Measurements from ENCODE around the gene SEMA3F. TPM values are rescaled to one million over a fixed set of nuclear protein-coding genes. Genes with fewer than 3 reads are reported as not detected.

Gene SEMA3F
- total and polyA plus RNA-seq, 10 of the 15 experiments (the other 5 are each of a cell fraction or from before 2014, with no cell fraction given): 0.08 to 0.28 (median 0.12) TPM; not detected in 6

DNA sequence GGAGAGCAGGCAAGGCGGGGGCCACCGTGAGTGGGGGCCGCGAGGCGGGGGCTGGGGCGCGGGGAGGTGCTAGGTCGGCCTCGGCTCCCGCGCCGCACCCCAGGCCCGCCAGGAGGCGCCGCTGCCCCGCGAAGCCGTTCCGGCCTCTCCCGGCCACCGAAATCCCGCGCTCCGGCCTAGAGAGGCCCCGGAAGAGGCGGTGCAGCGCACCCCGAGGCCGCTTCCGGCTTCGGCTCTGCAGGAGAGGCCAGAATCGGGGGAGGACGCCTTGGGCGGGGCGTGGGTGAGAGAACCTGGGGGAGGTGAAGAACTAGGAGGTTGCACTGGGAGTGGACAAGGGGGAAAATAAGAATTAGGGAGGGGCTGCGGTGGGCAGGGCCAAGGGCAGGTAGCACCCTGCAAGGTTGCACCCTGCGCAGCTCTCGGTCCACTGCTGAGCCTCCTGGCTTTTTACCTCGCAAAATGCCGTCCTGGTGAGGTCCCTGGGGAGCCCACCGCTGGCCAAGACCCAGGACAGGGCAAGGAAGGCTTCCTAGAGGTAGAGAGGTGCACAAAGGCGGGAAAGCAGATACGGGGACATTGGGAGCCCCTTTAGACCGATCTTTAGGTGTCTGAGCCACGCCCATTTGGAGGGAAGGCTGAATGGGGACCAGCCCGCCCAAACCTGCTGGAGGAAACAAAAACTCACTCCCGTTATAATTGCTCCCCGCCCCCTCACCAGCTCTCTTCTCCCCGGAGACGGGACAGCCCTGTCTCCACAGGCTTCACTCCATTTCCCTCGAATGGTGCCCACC is 72.5 kb downstream of the SEMA3F start (continued):
- TF ChIP-seq, protein P1, sequence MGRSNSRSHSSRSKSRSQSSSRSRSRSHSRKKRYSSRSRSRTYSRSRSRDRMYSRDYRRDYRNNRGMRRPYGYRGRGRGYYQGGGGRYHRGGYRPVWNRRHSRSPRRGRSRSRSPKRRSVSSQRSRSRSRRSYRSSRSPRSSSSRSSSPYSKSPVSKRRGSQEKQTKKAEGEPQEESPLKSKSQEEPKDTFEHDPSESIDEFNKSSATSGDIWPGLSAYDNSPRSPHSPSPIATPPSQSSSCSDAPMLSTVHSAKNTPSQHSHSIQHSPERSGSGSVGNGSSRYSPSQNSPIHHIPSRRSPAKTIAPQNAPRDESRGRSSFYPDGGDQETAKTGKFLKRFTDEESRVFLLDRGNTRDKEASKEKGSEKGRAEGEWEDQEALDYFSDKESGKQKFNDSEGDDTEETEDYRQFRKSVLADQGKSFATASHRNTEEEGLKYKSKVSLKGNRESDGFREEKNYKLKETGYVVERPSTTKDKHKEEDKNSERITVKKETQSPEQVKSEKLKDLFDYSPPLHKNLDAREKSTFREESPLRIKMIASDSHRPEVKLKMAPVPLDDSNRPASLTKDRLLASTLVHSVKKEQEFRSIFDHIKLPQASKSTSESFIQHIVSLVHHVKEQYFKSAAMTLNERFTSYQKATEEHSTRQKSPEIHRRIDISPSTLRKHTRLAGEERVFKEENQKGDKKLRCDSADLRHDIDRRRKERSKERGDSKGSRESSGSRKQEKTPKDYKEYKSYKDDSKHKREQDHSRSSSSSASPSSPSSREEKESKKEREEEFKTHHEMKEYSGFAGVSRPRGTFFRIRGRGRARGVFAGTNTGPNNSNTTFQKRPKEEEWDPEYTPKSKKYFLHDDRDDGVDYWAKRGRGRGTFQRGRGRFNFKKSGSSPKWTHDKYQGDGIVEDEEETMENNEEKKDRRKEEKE (IDR thresholded peaks at IDR 0.05): no peak
- TF ChIP-seq, protein P2, sequence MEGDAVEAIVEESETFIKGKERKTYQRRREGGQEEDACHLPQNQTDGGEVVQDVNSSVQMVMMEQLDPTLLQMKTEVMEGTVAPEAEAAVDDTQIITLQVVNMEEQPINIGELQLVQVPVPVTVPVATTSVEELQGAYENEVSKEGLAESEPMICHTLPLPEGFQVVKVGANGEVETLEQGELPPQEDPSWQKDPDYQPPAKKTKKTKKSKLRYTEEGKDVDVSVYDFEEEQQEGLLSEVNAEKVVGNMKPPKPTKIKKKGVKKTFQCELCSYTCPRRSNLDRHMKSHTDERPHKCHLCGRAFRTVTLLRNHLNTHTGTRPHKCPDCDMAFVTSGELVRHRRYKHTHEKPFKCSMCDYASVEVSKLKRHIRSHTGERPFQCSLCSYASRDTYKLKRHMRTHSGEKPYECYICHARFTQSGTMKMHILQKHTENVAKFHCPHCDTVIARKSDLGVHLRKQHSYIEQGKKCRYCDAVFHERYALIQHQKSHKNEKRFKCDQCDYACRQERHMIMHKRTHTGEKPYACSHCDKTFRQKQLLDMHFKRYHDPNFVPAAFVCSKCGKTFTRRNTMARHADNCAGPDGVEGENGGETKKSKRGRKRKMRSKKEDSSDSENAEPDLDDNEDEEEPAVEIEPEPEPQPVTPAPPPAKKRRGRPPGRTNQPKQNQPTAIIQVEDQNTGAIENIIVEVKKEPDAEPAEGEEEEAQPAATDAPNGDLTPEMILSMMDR (IDR thresholded peaks at IDR 0.05 in 2 of 3, conservative IDR thresholded peaks at IDR 0.05 in 1 of 3; ENCODE audit: control insufficient read depth in 2 of 3, extremely low read depth in 1 of 3, insufficient read depth in 1 of 3, low read depth in 3 of 3, low read length in 3 of 3): peak; percentile 69 to 93 (median 82)
- TF ChIP-seq YY1 (IDR thresholded peaks at IDR 0.05; ENCODE audit: low read depth, low read length) (peak; percentile 80), RFX5 (IDR thresholded peaks at IDR 0.05; ENCODE audit: low read depth, low read length) (no peak), PAX5 (IDR thresholded peaks at IDR 0.05; ENCODE audit: borderline replicate concordance, low read depth, low read length) (peak; percentile 13; the same call in 1 of the 2 replicates), TCF7 (IDR thresholded peaks at IDR 0.05; ENCODE audit: borderline replicate concordance) (no peak), SP1 (IDR thresholded peaks at IDR 0.05; ENCODE audit: low read depth, low read length) (peak; percentile 68), LARP7 (IDR thresholded peaks at IDR 0.05) (no peak), SREBF1 (IDR thresholded peaks at IDR 0.05; ENCODE audit: low read length) (no peak), GABPA (IDR thresholded peaks at IDR 0.05; ENCODE audit: low read depth) (peak; percentile 94), TCF3 (IDR thresholded peaks at IDR 0.05; ENCODE audit: borderline replicate concordance, insufficient read depth, low read depth, low read length) (0 out of 2 replicates have a peak, but pooled peaks have one; percentile 28), NBN (IDR thresholded peaks at IDR 0.05) (peak; percentile 33; the same call in 1 of the 2 replicates), DPF2 (IDR thresholded peaks at IDR 0.05) (no peak)
- TF ChIP-seq, protein P3, sequence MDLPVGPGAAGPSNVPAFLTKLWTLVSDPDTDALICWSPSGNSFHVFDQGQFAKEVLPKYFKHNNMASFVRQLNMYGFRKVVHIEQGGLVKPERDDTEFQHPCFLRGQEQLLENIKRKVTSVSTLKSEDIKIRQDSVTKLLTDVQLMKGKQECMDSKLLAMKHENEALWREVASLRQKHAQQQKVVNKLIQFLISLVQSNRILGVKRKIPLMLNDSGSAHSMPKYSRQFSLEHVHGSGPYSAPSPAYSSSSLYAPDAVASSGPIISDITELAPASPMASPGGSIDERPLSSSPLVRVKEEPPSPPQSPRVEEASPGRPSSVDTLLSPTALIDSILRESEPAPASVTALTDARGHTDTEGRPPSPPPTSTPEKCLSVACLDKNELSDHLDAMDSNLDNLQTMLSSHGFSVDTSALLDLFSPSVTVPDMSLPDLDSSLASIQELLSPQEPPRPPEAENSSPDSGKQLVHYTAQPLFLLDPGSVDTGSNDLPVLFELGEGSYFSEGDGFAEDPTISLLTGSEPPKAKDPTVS (IDR thresholded peaks at IDR 0.05; ENCODE audit: low read depth, low read length): peak; percentile 51; the same call in 1 of the 2 replicates
- TF ChIP-seq, protein P4, sequence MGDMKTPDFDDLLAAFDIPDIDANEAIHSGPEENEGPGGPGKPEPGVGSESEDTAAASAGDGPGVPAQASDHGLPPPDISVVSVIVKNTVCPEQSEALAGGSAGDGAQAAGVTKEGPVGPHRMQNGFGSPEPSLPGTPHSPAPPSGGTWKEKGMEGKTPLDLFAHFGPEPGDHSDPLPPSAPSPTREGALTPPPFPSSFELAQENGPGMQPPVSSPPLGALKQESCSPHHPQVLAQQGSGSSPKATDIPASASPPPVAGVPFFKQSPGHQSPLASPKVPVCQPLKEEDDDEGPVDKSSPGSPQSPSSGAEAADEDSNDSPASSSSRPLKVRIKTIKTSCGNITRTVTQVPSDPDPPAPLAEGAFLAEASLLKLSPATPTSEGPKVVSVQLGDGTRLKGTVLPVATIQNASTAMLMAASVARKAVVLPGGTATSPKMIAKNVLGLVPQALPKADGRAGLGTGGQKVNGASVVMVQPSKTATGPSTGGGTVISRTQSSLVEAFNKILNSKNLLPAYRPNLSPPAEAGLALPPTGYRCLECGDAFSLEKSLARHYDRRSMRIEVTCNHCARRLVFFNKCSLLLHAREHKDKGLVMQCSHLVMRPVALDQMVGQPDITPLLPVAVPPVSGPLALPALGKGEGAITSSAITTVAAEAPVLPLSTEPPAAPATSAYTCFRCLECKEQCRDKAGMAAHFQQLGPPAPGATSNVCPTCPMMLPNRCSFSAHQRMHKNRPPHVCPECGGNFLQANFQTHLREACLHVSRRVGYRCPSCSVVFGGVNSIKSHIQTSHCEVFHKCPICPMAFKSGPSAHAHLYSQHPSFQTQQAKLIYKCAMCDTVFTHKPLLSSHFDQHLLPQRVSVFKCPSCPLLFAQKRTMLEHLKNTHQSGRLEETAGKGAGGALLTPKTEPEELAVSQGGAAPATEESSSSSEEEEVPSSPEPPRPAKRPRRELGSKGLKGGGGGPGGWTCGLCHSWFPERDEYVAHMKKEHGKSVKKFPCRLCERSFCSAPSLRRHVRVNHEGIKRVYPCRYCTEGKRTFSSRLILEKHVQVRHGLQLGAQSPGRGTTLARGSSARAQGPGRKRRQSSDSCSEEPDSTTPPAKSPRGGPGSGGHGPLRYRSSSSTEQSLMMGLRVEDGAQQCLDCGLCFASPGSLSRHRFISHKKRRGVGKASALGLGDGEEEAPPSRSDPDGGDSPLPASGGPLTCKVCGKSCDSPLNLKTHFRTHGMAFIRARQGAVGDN (IDR thresholded peaks at IDR 0.05): peak; percentile 51; the same call in 1 of the 2 replicates
- TF ChIP-seq, protein P5, sequence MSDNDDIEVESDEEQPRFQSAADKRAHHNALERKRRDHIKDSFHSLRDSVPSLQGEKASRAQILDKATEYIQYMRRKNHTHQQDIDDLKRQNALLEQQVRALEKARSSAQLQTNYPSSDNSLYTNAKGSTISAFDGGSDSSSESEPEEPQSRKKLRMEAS (IDR thresholded peaks at IDR 0.05; ENCODE audit: low read depth, low read length): 0 out of 2 replicates have a peak, but pooled peaks have one; percentile 12
- TF ChIP-seq, protein P6, sequence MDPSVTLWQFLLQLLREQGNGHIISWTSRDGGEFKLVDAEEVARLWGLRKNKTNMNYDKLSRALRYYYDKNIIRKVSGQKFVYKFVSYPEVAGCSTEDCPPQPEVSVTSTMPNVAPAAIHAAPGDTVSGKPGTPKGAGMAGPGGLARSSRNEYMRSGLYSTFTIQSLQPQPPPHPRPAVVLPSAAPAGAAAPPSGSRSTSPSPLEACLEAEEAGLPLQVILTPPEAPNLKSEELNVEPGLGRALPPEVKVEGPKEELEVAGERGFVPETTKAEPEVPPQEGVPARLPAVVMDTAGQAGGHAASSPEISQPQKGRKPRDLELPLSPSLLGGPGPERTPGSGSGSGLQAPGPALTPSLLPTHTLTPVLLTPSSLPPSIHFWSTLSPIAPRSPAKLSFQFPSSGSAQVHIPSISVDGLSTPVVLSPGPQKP (IDR thresholded peaks at IDR 0.05; ENCODE audit: low read depth, low read length): peak; percentile 90
